Activated CD4-positive, alpha-beta T cell treated with anti-CD3 and anti-CD28 coated beads, Interleukin-2, amount 10 ng/mL, durations not matched to agents 24 days and 14 days (primary cell): ENCODE results near the gene GUK1. TPM values are rescaled to one million over a fixed set of nuclear protein-coding genes. Genes with fewer than 3 reads are reported as not detected.

Experiments used
- DNase-seq: peaks from one replicate; pipeline ENCODE4 v3.0.0; 2022
- H3K27ac Mint-ChIP-seq: one replicate; pipeline ENCODE4 v1.8.0; 2022; ENCODE audit warnings: mild to moderate bottlenecking, mixed read lengths
- H3K27me3 Mint-ChIP-seq: one replicate; pipeline ENCODE4 v1.8.0; 2022; ENCODE audit warnings: mixed read lengths
- H3K36me3 Mint-ChIP-seq: one replicate; pipeline ENCODE4 v1.8.0; 2022; ENCODE audit warnings: low read depth, mild to moderate bottlenecking, mixed read lengths
- H3K4me1 Mint-ChIP-seq: one replicate; pipeline ENCODE4 v1.8.0; 2021; ENCODE audit warnings: mixed read lengths
- H3K4me3 Mint-ChIP-seq: one replicate; pipeline ENCODE4 v1.8.0; 2022; ENCODE audit warnings: mild to moderate bottlenecking, moderate library complexity, mixed read lengths
- H3K9me3 Mint-ChIP-seq: one replicate; pipeline ENCODE4 v1.8.0; 2021; ENCODE audit warnings: mixed read lengths
- intact Hi-C: fragments of 100-400 bp; cut with micrococcal nuclease; formaldehyde crosslinking; loops from one replicate; pipeline ENCODE4 v1.15.1; 2023
- total RNA-seq: library from RNA; stranded (reverse); gene quantifications from 2 replicates; pipeline ENCODE4 v1.2.3, GENCODE V29; 2022

Gene GUK1
- total RNA-seq, 1 donor from 2014 or later = 222 TPM

DNA sequence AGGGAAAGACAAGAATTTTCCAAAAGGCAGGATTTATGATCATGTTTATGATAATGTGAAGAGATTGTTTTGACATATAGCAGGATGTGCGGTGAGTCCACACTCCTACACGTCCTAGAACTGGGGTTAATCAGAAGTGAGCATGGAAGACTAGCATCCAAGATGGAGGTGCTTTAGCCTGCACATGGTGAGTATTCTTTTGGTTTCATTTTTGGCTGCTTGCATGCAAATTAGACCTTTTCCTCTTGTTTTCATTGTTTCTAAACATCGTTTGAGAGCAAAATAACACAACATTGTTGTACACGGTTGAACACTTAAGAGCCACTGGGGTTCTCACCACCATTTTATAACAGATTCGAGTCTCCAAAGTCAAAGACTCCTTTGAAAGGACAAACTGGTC is 14.9 kb upstream of the GUK1 start:
- H3K27me3 Mint-ChIP-seq = peaks cover 11% of the 10 kb centered on the region
- DNase-seq = no peak
- H3K36me3 Mint-ChIP-seq = peaks cover 2% of the 10 kb centered on the region
- no peak overlapping the region for H3K27ac Mint-ChIP-seq
- H3K9me3 Mint-ChIP-seq = no peaks in the 10 kb centered on the region
- intact Hi-C loops = no loop called here
- H3K4me3 Mint-ChIP-seq = no peak overlapping the region
- H3K4me1 Mint-ChIP-seq = peaks cover 5% of the 10 kb centered on the region

GRCh38 chr1:228131766-228132165 is 8.3 kb upstream of the GUK1 start:
- H3K4me3 Mint-ChIP-seq = no peak overlapping the region
- no peaks in the 10 kb centered on the region for H3K9me3 Mint-ChIP-seq
- DNase-seq = no peak
- peaks cover 2% of the 10 kb centered on the region for H3K36me3 Mint-ChIP-seq
- intact Hi-C loops = loop anchor here (1.0 to 2.0 kb wide), 4 partner anchors 8 to 383 kb away; no protein-coding TSS in a partner anchor
- H3K27ac Mint-ChIP-seq = no peak overlapping the region
- peaks cover 8% of the 10 kb centered on the region for H3K4me1 Mint-ChIP-seq
- peaks cover 40% of the 10 kb centered on the region for H3K27me3 Mint-ChIP-seq

- peaks cover 43% of the 10 kb centered on the region for H3K27me3 Mint-ChIP-seq
- H3K9me3 Mint-ChIP-seq = no peaks in the 10 kb centered on the region
- H3K36me3 Mint-ChIP-seq = peaks cover under 1% of the 10 kb centered on the region
- H3K4me1 Mint-ChIP-seq = peaks cover 8% of the 10 kb centered on the region
- no peak overlapping the region for H3K27ac Mint-ChIP-seq
- H3K4me3 Mint-ChIP-seq = no peak overlapping the region
- no peak for DNase-seq
- intact Hi-C loops = no loop called here
These were observed 5.5 kb upstream of the GUK1 start for GRCh38 chr1:228134591-228134990.

GRCh38 chr1:228136901-228137300 is 3.2 kb upstream of the GUK1 start:
- Mint-ChIP-seq H3K27ac (no peak overlapping the region), H3K36me3 (peaks cover 12% of the 10 kb centered on the region), H3K4me1 (peaks cover 7% of the 10 kb centered on the region), H3K27me3 (peaks cover 43% of the 10 kb centered on the region), H3K9me3 (no peaks in the 10 kb centered on the region), H3K4me3 (no peak overlapping the region)
- intact Hi-C loops = no loop called here
- DNase-seq = no peak

DNA sequence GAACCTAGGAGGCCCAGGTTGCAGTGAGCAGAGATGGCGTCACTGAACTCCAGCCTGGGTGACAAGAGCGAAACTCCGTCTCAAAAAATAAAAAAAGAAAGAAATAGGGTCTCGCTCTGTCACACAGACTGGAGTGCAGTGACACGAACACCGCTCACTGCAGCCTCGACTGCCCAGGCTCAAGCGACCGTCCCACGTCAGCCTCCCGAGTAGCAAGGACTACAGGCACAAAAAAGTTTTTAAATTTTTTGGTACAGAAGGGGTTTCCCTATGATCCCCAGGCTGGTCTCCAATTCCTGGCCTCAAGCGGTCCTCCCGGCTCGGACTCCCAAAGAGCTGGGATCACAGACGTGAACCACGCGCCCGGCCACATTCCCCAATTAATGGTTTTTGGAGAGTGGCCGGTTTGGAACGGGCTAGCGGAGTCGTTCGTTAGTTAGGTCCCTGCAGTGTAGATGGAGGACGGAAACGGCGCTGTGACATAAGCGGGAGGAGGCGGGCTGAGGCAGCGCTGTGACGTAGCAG is 611 bp upstream of the GUK1 start:
- intact Hi-C loops = loop anchor here (1.0 kb wide), 2 partner anchors 8 to 74 kb away; no protein-coding TSS in a partner anchor
- H3K9me3 Mint-ChIP-seq = no peaks in the 10 kb centered on the region
- H3K4me1 Mint-ChIP-seq = peaks cover 26% of the 10 kb centered on the region
- H3K27ac Mint-ChIP-seq = peak overlapping the region; percentile 97
- DNase-seq = no peak
- H3K36me3 Mint-ChIP-seq = peaks cover 25% of the 10 kb centered on the region
- H3K27me3 Mint-ChIP-seq = peaks cover 34% of the 10 kb centered on the region
- H3K4me3 Mint-ChIP-seq = peak overlapping the region; percentile 98

DNA sequence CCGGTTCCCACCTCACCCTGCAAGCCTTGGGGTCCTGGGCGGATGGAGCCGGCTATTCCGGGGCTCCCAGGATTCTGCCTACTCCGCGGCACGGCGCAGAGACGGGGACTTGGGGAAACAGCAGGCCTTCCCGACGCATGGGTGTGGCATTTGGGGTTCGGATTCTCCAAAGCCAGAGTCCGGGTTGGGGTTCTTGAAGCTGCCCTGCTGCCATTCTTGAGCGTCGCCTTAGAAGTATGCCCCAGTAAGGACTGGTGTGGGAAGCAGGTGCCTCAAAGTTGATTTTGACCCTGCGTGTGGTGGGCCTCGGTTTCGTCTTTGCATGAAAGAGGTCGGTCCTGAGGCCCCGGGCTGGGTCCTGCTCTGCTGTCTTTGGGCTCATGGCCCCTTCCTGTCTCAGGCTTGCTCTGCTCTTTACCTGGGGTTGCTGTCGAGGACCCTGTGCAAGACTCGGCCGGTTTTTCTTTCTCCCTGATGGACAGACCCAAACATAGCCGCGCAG is 696 bp downstream of the GUK1 start:
- Mint-ChIP-seq H3K36me3 (peaks cover 25% of the 10 kb centered on the region), H3K27me3 (peaks cover 25% of the 10 kb centered on the region), H3K4me3 (peak overlapping the region; percentile 98), H3K27ac (peak overlapping the region; percentile 97), H3K4me1 (peaks cover 26% of the 10 kb centered on the region), H3K9me3 (no peaks in the 10 kb centered on the region)
- no peak for DNase-seq
- intact Hi-C loops = loop anchor here (1.0 to 5.0 kb wide), 9 partner anchors 26 to 405 kb away; partner anchors contain the start of genes ARF1, C1orf35, JMJD4 and MRPL55

DNA sequence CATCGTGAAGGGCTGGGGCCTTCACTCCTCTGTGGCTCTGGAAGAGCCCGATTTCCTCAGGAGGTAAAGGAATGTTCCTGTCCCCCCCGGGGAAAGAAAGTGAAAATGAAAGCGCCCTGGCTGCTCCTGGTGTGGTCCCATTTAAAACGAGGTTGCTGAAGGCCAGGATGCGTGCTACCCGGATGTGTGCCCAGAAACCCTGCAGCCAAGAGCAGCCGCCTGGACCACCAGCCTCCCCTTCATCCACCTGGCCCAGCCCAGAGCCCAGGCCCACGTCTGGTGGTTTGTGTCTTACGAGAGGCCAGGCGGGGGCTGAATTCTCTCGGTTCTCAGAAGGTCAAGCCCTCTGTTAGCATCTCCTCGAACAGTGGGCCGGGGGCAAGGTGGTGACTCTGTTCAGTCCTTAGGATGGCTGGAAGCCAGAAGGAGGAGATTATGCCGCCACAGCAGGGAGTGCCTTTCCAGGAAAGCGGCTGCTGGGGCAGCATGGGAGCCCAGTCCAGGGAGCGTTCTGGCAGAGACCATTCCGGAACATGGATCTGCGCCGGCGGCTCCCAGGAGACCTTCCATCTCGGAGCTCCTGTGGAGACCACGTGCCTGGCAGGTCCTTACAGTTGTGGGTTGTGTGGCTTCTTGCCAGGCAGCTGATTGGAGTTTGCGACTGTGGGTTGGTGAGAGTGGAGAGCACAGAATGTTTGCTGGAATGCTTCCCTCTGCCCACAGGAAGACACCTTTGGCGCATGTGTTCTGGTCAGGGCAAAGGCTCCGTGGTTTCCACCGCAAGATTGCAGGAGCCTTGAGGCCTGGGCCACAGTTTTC is 1.4 kb downstream of the GUK1 start:
- Mint-ChIP-seq H3K4me1 (peaks cover 26% of the 10 kb centered on the region), H3K36me3 (peaks cover 25% of the 10 kb centered on the region), H3K27ac (peak overlapping the region; percentile 97), H3K9me3 (no peaks in the 10 kb centered on the region), H3K4me3 (peak overlapping the region; percentile 98), H3K27me3 (peaks cover 18% of the 10 kb centered on the region)
- intact Hi-C loops = loop anchor here (2.0 to 5.0 kb wide), 4 partner anchors 135 to 359 kb away; partner anchors contain the start of gene TRIM11
- DNase-seq = peak; percentile 85

GRCh38 chr1:228142155-228142691 is 2.1 kb downstream of the GUK1 start:
- Mint-ChIP-seq H3K9me3 (no peaks in the 10 kb centered on the region), H3K27ac (peak overlapping the region; percentile 97), H3K36me3 (peaks cover 25% of the 10 kb centered on the region), H3K27me3 (peaks cover 11% of the 10 kb centered on the region), H3K4me3 (peak overlapping the region; percentile 98), H3K4me1 (peaks cover 26% of the 10 kb centered on the region)
- intact Hi-C loops = loop anchor here (5.0 kb wide), 1 partner anchor 265 kb away; the partner anchor contains the start of gene TRIM11
- peak; percentile 58 for DNase-seq

DNA sequence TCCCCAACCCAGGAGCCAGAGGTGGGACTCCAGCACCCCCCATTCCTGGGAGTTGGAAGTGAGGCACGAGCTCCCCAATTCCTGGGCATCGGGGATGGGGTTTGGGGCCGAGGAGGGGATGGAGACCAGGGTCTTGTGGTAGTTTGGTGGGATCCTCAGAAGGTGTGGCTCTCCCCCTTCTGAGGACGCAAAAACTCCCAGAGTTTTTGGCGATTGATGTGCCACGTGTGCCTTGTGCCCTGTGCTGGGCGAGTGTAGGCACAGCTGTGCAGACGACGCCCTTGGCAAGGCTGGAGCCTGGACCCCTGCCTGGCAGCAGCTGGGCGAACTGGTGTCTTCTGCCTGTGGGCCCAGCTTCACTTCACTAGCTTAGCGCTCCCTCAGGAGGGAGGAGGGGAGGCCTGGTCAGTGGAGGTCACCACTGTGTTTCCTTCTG is 2.6 kb downstream of the GUK1 start:
- intact Hi-C loops = loop anchor here (5.0 kb wide), 1 partner anchor 265 kb away; the partner anchor contains the start of gene TRIM11
- Mint-ChIP-seq H3K4me1 (peaks cover 26% of the 10 kb centered on the region), H3K4me3 (peak overlapping the region; percentile 98), H3K9me3 (no peaks in the 10 kb centered on the region), H3K36me3 (peaks cover 25% of the 10 kb centered on the region), H3K27ac (peak overlapping the region; percentile 58), H3K27me3 (peaks cover 7% of the 10 kb centered on the region)
- DNase-seq = no peak

GRCh38 chr1:228143480-228144192 is 3.6 kb downstream of the GUK1 start:
- H3K36me3 Mint-ChIP-seq = peaks cover 25% of the 10 kb centered on the region
- intact Hi-C loops = loop anchor here (5.0 kb wide), 1 partner anchor 264 kb away; the partner anchor contains the start of gene TRIM11

GRCh38 chr1:228144193-228144992 is 4.3 kb downstream of the GUK1 start:
- Mint-ChIP-seq H3K27ac (peak overlapping the region; percentile 69), H3K4me3 (no peak overlapping the region), H3K9me3 (no peaks in the 10 kb centered on the region), H3K4me1 (peaks cover 26% of the 10 kb centered on the region), H3K36me3 (peaks cover 25% of the 10 kb centered on the region), H3K27me3 (peaks cover 6% of the 10 kb centered on the region)
- intact Hi-C loops = loop anchor here (5.0 kb wide), 1 partner anchor 263 kb away; the partner anchor contains the start of gene TRIM11
- DNase-seq = no peak

More at GRCh38 chr1:228143480-228144192, 3.6 kb downstream of the GUK1 start:
- Mint-ChIP-seq H3K4me3 (peak overlapping the region; percentile 98), H3K27me3 (peaks cover 6% of the 10 kb centered on the region), H3K9me3 (no peaks in the 10 kb centered on the region), H3K27ac (peak overlapping the region; percentile 69), H3K4me1 (peaks cover 26% of the 10 kb centered on the region)
- DNase-seq = no peak

DNA sequence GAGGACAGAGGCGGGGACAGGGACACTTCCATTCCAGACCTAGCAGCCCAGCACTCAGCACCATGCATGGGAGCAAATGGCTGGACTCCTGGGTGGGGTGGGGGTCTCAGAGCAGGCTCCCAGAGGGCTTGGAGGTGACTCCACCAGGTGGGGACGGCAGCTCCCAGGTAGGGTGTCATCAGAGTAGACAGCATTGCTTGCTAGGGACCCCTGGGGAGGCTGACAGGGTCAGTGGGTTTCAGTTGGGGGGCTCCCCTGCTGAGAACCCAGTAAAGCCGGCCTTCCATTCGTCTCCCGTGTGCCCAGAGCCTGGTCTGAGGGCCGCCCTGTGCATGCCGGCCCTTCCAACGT is 4.9 kb downstream of the GUK1 start:
- no peak for DNase-seq
- intact Hi-C loops = loop anchor here (5.0 kb wide), 1 partner anchor 262 kb away; the partner anchor contains the start of gene TRIM11
- H3K9me3 Mint-ChIP-seq = no peaks in the 10 kb centered on the region
- peaks cover 22% of the 10 kb centered on the region for H3K4me1 Mint-ChIP-seq
- no peak overlapping the region for H3K4me3 Mint-ChIP-seq
- peaks cover 1% of the 10 kb centered on the region for H3K27me3 Mint-ChIP-seq
- H3K27ac Mint-ChIP-seq = no peak overlapping the region
- peaks cover 21% of the 10 kb centered on the region for H3K36me3 Mint-ChIP-seq
